ENCODE measurements around the gene DNAH10.

Gene DNAH10

GRCh38 chr12:123717350-123717749, 44.8 kb upstream of the DNAH10 start:
- POLR2A ChIA-PET: no interaction called here

GRCh38 chr12:123720141-123720814, 41.8 kb upstream of the DNAH10 start:
- POLR2A ChIA-PET: no interaction called here
- CTCF ChIA-PET: no interaction called here
- no peak for TF ChIP-seq CTCF (IDR thresholded peaks at IDR 0.05; ENCODE audit: insufficient read depth, low read length, missing control alignments)
- no peak overlapping the region for H3K4me3 ChIP-seq (ENCODE audit: low read depth, low read length)
- no peak for DNase-seq (ENCODE audit: low read depth, low spot score)

More at GRCh38 chr12:123717350-123717749, 44.8 kb upstream of the DNAH10 start:
- H3K4me3 ChIP-seq (ENCODE audit: low read depth, low read length): no peak overlapping the region
- TF ChIP-seq CTCF (IDR thresholded peaks at IDR 0.05; ENCODE audit: insufficient read depth, low read length, missing control alignments): no peak
- CTCF ChIA-PET: no interaction called here
- DNase-seq (ENCODE audit: low read depth, low spot score): no peak

GRCh38 chr12:123721245-123721644, 40.9 kb upstream of the DNAH10 start:
- no peak for TF ChIP-seq CTCF (IDR thresholded peaks at IDR 0.05; ENCODE audit: insufficient read depth, low read length, missing control alignments)
- ChIA-PET POLR2A (no interaction called here), CTCF (no interaction called here)
- no peak overlapping the region for H3K4me3 ChIP-seq (ENCODE audit: low read depth, low read length)
- DNase-seq (ENCODE audit: low read depth, low spot score): no peak

- POLR2A ChIA-PET: no interaction called here
- H3K4me3 ChIP-seq (ENCODE audit: low read depth, low read length): no peak overlapping the region
- no peak for TF ChIP-seq CTCF (IDR thresholded peaks at IDR 0.05; ENCODE audit: insufficient read depth, low read length, missing control alignments)
- CTCF ChIA-PET: no interaction called here
- DNase-seq (ENCODE audit: low read depth, low spot score): no peak
These were observed 39.1 kb upstream of the DNAH10 start for GRCh38 chr12:123723011-123723410.

- POLR2A ChIA-PET: no interaction called here
- TF ChIP-seq CTCF (IDR thresholded peaks at IDR 0.05; ENCODE audit: insufficient read depth, low read length, missing control alignments): no peak
These were observed 38.3 kb upstream of the DNAH10 start for GRCh38 chr12:123723765-123724164.

GRCh38 chr12:123726244-123726643, 35.9 kb upstream of the DNAH10 start:
- CTCF ChIA-PET: interaction anchor here (0.7 kb wide), 1 partner anchor 18 kb away, joined by 3 read pairs; no protein-coding TSS in a partner anchor
- no peak overlapping the region for H3K4me3 ChIP-seq (ENCODE audit: low read depth, low read length)
- DNase-seq (ENCODE audit: low read depth, low spot score): no peak
- POLR2A ChIA-PET: no interaction called here
- TF ChIP-seq CTCF (IDR thresholded peaks at IDR 0.05; ENCODE audit: insufficient read depth, low read length, missing control alignments): no peak

More at GRCh38 chr12:123723765-123724164, 38.3 kb upstream of the DNAH10 start:
- CTCF ChIA-PET: no interaction called here
- H3K4me3 ChIP-seq (ENCODE audit: low read depth, low read length): no peak overlapping the region
- no peak for DNase-seq (ENCODE audit: low read depth, low spot score)
